Activated T-cell treated with anti-CD3 and anti-CD28 coated beads for 48 hours (primary cell): Measurements from ENCODE around the gene PNISR.

Experiments used
- DNase-seq: peaks from one replicate; pipeline ENCODE4 v3.0.0-alpha.2; 2020; ENCODE audit warnings: low read depth

PNISR gene

GRCh38 chr6:99402448-99402847 is 22.7 kb downstream of the PNISR start:
- no peak for DNase-seq

- DNase-seq = no peak
Measured at GRCh38 chr6:99397287-99397686, 27.8 kb downstream of the PNISR start.

GRCh38 chr6:99393698-99394531 is 31.2 kb downstream of the PNISR start, which contains the start of gene COQ3:
Gene COQ3, minus strand, starts transcription at chr6:99394195. Its CDS starts 16 bp downstream, at chr6:99394179.
- DNase-seq = peak; percentile 60

DNA sequence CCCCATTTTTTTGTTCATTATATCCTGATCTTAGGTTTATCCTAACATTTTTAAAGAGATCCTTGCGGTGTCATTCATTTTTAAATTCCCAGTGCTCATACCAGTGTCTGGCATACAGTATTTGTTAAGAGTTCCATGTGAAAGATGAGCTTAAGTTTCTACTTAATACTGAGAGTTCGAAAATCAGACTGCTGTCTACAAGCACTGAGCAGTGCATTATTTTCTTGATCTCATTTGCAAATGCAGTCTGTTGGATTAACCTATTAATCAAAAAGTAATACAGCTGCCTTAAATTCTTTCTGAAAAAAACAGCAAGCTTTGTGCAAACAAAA is 31.8 kb downstream of the PNISR start:
- no peak for DNase-seq

DNA sequence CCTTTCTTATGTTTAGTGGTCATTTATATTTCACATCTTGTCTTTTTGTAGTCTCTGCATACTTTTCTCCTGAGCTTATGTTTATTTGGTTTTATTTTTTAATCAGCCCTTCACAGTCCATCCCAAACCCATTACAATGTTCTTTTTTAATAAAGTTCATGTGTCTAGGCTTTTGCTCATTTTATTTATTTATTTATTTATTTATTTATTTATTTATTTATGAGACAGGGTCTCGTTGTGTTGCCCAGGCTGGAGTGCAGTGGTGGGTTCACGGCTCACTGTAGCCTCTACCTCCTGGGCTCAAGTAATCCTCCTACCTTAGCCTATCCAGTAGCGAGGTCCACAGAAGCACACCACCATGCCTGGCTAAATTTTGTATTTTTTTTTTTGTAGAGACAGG is 34.2 kb downstream of the PNISR start:
- no peak for DNase-seq

- no peak for DNase-seq
Measured at GRCh38 chr6:99384507-99384906, 40.6 kb downstream of the PNISR start.

- DNase-seq = no peak
Measured at GRCh38 chr6:99378636-99379035, 46.5 kb downstream of the PNISR start.

GRCh38 chr6:99369533-99369932 is 55.6 kb downstream of the PNISR start:
- no peak for DNase-seq

DNA sequence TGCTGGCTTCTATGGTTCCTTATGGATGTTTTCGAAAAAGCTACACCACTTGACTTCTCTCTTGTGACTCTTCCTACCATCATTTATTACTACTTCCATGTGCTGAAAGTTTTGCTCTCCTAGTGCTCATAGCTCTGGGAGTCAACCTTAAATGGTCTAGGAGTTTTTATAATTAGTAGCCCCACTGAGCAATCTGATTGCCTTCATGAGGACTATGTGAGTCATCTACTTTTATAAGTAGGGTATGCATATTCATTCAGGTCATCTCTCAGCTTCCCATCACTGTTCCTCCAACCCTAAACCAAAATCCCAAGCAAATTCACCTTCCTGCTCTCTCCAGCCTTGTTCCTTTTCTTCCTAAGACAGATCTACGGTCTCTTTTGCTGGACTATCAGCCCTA is 58.3 kb downstream of the PNISR start:
- DNase-seq = no peak

GRCh38 chr6:99364026-99364425 is 61.1 kb downstream of the PNISR start:
- no peak for DNase-seq

GRCh38 chr6:99362678-99363268 is 62.3 kb downstream of the PNISR start:
- no peak for DNase-seq

DNA sequence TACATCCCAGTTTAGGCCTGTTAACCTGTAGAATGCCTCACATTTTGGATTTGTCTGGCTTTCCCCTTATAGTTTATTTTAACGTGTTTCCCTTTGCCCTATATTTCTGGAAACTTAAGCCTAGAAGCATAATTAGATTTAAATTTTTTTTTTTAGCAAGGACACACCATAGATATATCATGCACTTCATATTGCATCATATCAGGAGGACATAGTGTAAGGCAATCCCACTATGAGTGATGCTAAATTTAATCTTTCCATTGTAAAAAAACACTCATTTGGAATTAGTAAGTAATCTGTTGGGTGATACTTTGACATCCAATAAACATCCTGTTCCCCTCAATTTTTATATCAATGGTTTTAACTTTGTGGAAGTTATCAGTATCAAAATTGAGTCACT is 65.3 kb downstream of the PNISR start:
- DNase-seq = no peak

DNA sequence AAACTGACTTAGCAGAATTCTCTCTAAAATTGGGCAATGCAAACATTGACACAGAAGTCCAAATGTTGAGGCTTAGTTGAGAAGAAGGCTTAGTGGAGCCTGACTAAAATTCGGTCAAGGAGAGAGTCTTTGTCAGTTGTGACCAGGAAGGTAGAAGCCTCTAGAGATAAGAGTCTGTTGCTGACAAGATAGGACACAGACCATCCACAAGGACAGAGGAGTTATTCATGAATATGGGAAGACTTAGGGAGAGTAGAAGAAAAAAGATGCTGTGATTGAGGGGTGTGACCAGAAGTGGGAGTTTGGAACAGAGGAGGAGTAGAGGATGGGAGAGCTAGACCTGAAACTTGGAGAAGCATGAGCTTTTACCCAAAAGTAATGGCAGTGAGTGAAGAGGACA is 68.5 kb downstream of the PNISR start:
- DNase-seq = no peak

DNA sequence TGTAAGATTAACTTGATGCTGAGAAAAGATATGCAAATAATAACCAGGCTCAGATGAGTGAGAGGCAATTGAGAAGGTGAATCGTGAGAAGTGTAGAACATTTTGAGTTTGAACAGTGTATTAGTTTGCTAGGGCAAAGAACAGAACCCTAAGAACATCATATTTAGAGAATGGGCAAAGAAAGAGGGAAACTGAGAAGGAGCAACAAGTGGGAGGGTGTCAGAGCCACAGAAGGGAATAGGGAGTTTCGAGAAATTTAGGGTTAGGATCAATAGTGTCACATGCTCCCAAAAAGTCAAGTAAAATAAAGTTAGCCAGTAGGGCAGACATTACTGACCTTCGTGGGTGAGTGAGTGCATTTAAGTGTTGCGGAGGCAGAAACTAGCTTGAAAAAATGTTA is 70.1 kb downstream of the PNISR start:
- DNase-seq = no peak

- DNase-seq = no peak
Measured at GRCh38 chr6:99353126-99353525, 72.0 kb downstream of the PNISR start.

DNA sequence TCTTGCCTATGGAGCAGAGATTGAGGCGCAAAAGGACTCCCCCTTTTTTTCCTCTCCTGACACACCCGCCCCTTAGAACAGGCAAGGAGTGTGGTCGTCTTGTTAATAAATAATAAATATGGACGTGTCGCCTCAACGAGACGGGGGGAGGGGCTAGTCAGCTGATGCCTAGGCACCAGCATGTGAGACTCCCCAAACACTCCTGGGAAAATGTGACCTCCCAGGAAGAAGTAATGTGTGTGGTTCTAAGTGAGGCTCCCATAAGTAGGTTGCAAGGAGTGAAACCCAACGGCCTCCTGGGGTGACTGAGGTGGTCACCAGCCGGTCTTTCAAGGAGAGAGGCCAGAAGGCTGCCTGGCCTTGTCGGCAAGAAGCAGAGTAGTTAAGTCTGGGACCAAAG is 74.5 kb downstream of the PNISR start:
- no peak for DNase-seq

- no peak for DNase-seq
Measured at GRCh38 chr6:99349171-99350141, 75.7 kb downstream of the PNISR start, which contains the start of gene FAXC. Gene FAXC, minus strand, starts transcription at chr6:99349674. Its CDS starts 302 bp downstream, at chr6:99349372.

DNA sequence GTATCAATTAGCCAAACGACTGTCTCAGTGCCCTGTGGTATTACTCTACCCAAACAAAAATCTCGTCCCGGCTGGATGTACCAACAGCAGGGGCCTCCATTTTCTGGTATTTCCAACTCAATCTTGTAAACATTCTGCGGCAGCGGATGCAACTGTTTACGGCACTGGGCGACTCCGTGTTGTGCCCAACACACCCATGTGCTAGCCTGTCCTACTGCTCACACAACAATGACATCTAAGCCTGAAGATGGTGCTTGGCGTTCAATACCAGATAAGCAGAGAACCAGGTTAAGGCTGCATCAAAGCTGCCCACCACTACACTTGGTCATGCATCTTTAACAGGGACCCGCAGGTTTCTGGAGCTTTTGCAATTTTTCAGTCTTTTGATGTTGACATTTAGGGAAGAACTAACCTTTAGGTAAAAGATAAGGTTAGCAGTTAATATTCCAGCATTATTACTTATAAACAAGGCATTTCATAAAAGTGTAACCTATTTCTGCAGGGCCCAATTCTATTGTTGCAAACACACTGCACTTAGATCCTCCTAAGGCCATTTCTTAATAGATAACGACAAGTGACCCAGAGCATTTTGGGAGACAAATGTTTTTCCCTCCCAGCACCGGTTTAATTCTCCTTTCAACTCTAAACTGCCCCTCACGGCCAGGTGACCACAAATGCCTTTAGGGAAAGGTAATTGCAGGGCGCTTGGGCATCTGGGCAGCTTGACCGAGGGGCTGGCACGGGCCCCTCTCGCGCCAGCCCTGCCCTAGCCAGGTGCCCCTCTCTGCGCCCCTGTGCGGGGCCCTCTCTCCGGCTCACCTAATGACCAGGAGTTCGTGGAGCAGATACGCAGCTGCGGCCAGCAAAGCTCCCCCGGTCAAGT is 76.6 kb downstream of the PNISR start:
- no peak for DNase-seq
